CMK (cell line): Measurements from ENCODE around the gene DPYSL5.
"Not testable (repeated sequence)": the region's sequence is repeated elsewhere in the genome, so short reads cannot be mapped to it uniquely, and the experiment has no call there.

Source experiments
- DNase-seq: peaks from one replicate; pipeline ENCODE4 v3.0.0-alpha.2; 2010; ENCODE audit warnings: low read depth

The DPYSL5 gene

DNA sequence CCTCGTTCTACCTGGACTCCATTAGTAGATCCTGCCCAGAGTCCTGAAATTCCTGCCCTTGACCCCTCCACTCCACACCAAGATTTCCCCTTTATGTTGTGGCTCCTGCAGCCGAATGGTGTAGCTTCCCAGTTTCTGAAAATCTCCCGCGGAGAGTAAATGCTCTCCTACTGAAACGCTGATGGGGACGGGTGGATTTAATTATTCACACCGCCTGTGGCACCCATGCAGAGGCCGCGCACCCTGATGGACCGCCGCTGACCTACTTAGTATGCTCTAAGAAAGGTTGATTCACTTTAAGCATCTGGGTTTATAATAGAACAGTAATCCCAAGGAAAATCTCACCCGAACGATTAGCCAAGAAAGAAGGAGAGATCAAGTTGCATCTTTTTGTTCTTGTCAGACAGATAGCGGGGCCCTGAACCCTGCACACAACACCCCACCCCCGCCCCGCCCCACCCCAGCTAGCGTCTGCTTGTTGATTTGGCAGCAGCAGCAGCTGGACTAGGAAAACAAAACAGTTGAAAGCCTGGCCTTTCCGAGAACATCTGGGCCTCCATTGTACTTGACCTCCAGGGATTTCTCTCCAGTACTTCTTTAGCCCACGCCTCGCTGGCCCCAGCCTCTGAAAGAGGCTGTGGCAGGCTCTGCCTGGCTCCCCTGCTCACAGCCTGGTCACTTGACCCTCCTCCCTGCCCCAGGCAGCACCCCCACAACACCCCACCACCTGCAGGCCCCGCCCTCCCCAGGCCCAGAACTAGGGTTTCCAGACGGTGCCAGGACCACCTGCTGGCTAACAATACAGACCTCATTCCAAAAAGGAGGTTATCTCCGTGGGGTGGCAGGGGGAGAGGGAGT, 53.6 kb downstream of the DPYSL5 start:
- DNase-seq = no peak

DNA sequence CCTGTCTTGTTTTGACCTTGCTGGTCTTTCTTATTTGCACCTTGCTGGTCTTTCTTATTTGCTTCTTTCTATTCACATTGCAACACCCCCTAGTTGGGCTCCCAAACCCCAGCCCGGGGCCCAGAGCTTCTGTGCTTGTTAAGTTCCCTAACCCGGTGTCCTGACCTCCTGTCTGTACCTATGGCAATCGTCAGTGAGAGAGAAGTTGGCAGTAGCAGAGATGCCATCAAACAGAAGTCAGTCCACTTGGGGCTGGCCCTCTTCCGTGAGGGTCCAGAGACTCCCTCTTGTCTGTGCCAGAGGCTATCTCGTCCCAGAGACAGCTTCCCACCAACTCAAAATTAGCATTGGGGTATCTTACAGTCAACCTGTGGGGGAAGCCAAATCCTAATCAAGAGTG, 55.7 kb downstream of the DPYSL5 start:
- no peak for DNase-seq

DNA sequence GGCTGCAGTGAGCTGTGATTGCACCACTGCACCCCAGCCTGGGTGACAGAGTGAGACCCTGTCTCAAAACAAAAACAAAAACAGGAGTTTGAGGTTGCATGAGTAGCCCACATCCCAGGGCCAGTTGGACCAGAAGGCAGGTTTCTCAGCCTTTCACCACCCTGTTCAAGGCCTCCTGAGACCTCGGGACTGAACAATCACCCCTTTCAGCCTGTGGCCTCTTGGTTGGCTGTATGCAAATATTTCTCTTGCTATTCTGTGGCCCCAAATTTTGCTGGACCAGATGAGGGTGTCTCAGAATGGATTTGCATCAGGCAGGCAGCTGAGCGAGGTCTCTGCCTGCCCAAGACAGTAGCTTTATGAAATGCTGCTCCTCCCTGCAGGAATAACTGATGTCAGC, 56.9 kb downstream of the DPYSL5 start:
- no peak for DNase-seq

DNA sequence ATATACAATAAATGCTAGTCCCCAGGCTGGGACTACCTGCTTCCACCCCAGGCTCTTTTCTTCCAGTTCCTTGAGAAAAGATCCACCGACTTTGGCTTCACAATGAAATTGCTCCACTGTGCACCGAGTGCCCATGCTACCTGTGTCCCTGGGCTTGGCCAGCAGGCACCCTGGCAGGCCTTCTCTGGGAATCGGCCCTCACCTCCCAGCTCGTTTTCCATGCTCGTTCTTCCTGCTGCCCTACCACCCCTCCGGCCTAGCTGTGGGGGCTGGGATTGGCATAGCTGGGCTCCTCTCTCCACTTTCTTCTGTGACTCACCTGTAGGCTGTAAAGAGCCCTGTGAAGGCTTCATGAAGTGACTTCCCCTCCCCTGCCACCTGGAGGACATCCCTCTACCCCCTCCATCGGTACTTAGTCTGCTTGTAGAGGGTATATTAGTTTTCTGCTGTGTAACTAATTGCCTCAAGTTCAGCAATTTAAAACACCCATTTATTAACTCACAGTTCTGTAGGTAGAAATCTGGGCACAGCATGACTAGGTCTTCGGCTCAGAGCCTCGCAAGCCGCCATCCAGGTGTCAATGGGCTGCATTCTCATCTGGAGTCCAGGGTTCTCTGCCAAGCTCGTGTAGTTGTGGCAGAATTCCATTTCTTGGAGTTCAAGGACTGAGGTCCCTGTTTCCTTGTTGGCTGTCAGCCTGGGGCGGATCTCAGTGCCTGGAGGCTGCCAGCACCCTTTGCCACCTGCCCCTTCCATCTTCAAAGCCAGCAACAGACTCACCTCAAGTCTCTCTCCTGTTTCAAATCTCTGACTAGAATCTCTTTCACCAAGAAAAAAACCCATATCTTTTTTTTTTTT, 57.6 kb downstream of the DPYSL5 start:
- no peak for DNase-seq

DNA sequence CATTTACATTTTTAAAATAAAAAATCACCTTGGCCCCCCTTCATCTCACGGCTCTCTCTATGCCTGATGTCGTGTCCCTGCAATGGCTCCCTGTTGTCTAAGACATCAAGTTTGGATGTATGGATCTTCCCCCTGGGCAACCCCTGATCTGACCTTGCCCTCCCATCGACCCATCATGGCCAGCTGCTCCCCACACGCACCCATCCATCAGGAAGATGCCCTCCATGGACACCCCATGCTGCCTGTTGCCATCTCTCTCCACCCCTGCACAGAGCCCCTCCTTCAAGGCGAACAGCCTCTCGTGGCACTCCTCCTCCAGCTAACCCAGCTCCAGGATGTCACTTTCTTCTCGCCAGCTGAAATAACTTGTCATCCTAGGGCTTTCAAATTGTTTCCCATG, 59.5 kb downstream of the DPYSL5 start:
- no peak for DNase-seq

DNA sequence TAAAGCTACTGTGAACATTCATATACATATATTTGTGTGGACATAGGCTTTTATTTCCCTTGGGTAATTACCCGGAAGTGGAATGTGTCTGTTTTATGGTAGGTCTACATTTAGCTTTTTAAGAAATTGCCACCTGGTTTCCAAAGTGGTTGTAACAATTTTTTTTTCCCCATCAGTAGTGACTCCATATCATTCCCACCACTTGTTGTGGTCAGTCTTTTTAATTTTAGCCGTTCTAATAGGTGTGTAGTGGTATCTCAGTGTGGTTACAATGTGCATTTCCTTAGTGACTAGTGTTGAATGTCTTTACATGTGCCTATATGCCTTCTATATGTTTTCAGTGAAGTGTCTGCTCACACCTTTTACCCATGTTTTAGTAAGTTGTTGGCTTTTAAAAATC, 62.2 kb downstream of the DPYSL5 start:
- DNase-seq = no peak

DNA sequence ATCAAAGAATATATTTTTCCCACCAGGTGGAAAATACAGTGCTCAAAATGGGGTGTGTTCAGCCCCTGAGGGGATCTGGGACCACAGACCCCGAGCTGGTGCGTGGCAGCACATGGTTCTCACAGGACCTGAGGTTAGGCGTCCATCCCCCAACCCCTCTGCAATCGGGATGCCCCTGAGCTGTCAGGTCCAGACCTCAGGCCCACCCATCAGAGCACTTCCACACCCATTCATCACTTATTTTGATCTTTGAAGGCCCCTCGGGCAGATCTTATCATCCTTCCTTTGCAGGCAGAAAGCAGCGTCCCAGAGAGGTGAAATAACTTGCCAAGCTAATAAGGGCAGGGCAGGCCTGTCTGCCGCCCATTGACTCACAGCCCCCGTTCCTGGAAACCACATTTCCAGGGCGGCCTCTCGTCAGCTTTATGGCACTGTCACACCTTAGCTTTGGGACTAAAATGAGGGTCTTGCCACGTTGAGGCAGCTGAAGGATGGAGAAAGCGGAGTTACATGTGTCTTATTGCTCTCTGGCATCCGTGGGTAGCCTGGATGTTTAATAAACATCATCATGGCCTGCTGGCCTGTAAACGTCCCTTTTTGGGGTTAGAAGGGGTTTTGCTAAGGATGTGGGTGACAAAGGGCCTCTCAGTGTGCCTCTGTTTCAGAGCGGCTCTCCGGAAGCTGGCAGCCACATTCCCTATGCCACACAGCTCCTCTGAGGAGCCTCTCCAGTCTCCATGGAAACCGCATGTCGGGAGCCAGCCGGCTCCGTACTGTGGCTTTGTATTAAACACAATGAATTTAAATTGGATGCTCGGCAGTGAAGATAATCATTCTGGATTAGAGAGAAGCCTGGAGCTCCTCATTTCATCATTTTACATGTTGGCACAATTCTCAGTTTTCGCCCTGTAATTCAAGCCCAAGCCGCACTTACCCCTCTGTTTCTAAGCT, 64.3 kb downstream of the DPYSL5 start:
- DNase-seq = no peak

DNA sequence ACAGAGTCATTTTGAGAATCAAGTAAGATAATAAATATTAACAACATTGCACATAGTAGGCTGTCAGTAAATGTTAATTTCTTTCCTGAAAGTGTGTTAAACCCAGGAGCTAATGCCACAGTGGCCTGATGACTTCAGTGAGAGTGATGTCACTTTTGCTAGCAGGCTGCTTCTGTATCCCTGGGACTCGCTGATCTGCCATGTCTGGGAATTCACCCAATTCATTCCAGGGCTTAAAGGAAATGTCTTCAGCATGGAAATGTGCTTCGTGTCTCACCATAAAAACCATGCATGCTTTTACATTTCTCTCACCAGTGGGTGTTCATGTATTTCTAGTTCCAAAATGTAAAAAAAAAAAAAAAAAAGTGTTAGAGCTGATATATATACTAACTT, 65.7 kb downstream of the DPYSL5 start:
- no peak for DNase-seq

DNA sequence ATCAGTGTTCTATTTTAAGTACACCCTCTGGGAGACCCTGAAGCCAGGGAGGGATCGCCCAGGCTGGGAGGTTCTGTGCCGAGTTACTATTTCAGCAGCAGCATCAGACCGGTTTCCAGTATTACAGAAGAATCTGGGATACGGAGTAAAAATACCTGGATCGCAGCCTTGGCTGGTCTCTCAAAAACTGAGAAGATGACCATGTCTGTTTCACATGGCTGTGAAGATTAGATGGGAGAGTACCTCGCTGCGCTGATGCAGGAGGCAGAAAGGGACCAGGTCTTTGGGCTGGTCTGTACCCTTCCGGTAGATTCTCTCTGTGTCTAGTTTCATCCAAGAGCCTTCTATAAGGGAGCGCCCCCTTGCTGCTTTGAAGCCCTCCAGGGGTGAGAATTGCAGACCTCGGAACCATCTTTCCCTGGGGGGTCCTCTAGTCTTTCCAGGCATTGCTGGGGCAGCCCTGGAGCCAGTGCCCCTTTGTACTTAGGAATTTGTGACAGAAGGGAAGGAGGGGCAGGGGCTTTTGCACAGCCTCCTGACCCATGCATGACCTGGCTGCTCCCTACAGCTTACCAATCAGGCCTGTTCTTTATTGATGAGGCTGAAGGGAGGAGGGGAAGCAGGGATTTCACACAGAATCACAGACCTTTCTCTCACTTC, 66.2 kb downstream of the DPYSL5 start:
- DNase-seq = no peak

DNA sequence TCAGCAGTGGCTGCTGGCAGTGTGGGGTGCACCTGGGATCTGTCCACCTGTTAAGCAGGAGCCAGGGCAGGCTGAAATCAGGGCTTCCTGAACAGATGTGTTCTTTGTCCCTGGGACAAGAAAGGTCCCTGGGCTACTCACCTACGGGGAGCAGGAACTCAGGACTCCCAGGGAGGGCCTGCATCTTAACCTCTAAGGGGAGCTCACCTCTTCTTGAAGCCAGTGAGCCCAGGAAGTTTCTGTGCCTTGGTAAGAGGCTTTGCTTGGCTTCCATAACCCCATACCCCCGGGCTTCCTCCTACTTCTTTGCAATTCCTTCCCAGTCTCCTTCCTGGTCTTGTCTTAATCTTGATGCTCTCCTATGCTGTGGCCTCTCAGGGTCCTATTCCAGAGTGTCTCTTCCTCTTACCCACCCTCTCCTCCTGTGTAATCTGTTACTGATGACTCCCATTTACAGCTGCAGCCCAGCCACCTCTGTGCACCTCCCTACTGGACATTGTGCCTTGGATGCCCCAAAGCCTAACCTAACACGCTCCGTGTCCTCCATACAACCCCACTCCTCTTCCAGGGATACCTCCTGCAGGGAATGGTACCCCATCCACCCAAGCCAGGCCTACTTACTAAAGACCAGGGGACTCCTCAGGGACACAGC, 66.9 kb downstream of the DPYSL5 start:
- no peak for DNase-seq

DNA sequence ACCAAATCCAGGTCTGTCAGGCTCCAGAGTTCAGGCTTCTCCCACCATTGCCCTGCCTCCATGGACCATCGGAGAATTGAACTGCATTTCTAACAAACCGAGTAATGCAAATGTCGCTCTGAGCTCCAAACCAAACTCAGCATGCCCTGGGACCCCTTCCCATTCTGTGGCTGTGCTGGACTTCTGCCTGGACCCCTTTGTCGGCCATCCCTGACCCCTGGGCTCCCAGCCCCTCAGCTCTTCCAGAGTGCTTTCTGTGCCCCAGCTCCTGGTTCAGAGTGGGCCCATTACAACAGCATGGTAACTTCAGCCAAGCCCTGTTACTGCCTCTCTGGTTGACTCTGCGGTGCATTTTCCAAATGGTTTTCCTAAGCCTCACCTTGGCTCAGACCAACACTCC, 67.4 kb downstream of the DPYSL5 start:
- DNase-seq = no peak

DNA sequence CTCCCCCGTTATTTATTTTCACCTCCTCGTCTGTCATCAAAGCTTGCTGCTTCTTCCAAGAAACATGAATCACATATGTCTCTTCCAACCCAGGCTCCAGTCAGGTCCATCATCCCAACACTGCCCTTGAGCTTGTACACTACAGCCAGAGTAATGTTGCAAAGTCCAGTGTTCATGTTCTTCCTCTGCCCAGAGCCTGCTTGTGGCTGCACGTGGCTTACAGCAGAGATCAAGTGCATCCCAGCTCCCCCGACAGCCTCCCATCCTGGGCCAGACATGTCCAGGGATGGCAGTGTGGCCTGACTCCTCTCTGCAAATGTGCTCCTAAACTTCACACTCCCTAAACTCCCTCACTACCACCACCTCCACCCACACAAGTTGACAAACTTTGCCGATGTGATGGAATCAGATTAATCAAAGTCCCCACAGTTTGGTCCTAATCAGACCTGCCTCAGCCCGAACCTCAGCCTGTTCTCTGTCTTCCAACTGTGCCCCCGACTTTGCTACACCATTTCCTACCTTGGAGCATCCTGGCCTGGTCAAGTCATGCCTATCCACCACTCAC, 68.3 kb downstream of the DPYSL5 start:
- DNase-seq = no peak

DNA sequence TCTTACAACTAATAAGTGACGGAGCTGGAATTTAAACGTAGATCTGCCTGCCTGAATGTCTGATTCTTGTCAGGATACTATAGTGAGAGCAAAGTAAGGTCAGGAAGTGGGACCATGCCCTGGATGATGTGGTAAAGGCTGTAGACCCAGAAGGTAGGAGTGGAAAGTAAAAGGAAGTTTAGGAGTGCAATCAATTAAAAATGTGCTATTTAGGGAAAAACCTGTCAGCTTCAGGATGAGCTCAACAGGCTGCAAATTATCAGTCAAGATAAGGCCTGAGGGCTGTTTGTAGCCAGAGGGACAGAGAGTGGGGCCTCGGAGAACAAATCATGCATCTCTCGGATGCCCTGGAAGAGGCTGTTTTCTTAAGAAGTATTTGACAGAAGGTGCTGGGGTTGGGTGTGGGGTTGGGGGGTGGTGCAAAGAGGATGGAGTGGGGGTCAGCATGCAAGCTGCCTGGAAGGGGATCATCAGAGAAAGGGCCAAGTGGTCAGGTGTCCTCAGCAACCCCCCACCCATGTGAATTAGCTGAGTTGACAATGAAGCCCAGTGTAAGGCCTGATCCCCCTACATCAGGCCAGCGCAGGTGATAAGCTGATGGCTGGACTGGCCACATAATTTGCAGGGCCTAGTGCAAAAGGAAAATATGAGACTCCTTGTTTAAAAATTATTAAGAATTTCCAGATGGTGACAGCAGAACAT, 69.4 kb downstream of the DPYSL5 start:
- no peak for DNase-seq

DNA sequence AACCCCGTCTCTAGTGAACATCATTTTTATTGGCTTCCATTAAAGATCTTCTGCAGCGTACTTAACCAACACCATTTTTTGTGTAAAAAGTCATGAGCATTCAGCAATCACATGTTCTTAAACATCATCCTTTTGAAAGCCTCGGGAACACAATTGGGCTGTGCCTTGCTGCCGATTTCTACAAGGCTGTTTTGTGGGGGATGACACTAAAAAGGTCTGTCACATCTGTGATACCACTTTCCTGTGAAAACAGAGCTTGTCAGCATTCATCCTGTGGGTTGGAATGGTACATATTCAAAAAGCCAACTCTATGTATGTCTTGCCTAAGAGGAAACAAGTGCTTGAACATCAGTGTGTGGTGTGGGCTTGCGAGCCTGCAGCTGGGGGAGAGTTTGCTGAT, 73.4 kb downstream of the DPYSL5 start:
- DNase-seq = no peak

DNA sequence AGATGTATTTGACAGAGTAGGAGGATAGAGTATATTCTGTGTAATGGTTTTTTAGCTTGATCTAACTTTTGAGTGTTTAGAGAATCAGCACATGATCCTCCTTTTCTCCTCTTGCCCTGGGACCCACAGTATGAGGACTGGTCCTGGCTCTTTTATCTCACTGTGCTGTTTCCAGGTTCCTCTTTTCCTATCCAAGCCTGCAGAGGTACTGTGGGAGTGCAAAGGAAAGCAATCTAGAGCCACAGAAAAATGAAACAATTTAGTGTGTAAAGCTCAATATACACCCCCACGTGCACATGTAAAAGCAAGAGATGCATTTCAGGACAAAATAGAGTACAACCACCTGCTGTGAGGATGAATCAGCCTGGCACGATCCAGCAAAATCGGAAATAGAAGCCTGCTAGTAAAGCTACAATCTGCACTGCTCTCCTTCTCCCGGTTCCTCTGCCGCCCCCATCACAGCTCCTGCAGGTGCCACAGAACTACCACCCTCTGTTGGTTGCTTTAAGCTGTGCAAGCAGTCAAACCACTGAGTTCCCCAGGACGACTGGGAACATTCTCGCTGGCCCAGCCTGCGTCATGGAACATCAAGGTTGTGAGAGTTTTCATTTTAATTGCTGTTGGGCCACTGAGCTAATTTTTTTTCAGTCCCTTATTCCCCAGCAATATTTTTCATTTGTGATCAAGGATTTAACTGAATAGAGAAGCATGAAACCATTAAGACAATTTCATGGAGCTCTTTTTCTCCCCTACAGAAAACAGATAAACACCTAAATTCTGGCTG, 74.7 kb downstream of the DPYSL5 start:
- DNase-seq = peak; percentile 17

DNA sequence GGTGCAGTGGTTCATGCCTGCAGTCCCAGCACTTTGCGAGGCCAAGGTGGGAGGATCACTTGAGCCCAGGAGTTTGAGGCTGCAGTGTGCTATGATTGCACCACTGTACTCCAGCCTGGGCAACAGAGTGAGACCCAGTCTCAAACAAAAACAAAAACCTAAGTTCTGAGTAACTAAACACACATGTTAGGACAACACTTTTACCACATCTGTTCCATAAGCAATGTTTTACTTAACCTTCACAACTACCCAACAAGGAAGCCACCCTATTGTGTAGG, 75.2 kb downstream of the DPYSL5 start:
- not testable (repeated sequence) for DNase-seq

DNA sequence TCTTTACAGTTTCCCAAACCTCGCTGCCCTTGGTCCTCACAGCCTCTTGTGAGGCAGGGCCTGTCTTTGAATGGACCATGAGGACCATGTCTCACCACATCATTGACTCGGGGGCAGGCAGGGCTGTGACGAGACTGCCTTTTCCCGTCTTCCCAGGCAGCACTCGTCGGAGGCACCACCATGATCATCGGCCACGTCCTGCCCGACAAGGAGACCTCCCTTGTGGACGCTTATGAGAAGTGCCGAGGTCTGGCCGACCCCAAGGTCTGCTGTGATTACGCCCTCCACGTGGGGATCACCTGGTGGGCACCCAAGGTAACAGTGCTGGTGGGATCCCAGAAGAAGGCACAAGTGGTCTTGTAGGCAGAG, 76.8 kb downstream of the DPYSL5 start:
- DNase-seq = no peak

DNA sequence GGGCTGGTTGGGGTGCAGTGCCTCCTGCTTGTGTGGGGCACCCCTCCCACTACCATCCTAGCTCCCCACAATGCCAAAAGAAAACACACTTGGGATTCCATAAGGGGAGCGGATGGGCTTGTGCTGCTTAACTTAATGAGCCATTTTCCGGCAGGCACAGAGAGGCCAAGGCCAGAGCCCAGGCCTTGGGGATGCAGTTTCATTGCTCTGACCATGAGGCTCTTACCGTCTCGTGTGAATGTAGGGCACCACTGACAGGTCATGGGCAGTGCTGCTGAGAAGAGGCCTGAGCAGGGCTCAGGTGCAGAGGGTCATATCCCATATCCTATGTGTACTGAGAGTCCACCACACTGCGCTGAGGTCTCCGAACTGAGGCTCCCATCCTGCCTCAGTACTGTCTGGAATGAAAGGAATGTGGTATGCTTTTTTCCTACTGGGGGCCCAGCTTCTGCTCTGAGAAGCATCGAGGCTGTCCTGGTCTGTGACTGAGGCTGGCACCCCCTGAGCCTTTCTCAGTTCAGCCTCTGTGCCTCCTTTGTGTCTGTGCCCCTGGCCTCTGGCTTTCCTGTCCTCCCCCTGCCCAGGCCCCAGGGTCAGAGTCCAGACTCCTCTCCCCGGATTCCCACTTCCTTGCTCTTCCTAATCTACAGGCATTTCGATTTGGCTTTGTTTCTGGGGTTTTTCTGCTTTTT, 77.3 kb downstream of the DPYSL5 start:
- DNase-seq = no peak

DNA sequence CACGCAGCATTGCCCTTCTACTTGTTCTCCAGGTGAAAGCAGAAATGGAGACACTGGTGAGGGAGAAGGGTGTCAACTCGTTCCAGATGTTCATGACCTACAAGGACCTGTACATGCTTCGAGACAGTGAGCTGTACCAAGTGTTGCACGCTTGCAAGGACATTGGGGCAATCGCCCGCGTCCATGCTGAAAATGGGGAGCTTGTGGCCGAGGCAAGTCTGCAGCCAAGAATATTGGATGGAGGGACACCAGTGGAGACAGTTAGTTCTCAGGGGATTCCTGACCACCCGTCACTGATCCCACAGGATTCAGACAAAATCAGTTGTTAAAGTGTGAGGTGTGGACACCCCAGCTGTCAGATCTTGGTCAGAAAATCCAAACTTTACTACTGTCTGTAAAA, 79.3 kb downstream of the DPYSL5 start:
- DNase-seq = no peak
